Coronary artery (tissue), 2 donors: ENCODE measurements around the gene PDE9A.

ENCODE experiments used
- DNase-seq: peaks from one replicate; pipeline ENCODE4 v3.0.0-alpha.2; 2017; ENCODE audit warnings: low spot score
- H3K27ac ChIP-seq, 2 donors: fragments of 200-600 bp; sonication (generic); one replicate each; pipeline ENCODE4 v1.5.1; 2016 to 2019
- H3K4me3 ChIP-seq: fragments of 200-600 bp; sonication (generic); 2 replicates; pipeline ENCODE4 v1.5.1; 2016; ENCODE audit warnings: mild to moderate bottlenecking, moderate library complexity
- TF ChIP-seq, protein P1 (sequence below): fragments of 200-600 bp; sonication (generic); IDR thresholded peaks from one replicate; pipeline ENCODE4 v1.5.1; 2019; ENCODE audit warnings: antibody characterized with exemption

Gene PDE9A

DNA sequence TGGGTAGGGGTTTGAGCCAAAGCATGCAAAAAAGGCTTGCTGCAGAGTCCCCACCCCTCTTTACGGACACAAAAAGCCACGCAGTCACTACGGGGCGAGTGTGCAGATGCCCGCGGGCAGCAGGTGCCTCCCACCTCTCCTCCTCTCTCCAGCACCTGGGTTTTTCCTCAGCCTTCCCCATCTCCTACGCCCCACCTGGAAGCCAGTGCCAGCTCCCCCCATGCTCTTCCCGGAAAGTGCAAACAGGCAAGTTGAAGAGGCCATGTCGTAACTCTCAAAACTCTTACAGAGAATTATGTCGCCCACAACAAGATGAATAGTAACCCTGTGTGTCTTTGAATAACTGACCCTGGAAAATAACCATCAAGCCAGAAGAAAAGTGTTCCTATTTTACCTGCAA, 82.5 kb downstream of the PDE9A start:
- no peak overlapping the region for H3K4me3 ChIP-seq
- H3K27ac ChIP-seq, result no peak overlapping the region
- TF ChIP-seq, protein P1, sequence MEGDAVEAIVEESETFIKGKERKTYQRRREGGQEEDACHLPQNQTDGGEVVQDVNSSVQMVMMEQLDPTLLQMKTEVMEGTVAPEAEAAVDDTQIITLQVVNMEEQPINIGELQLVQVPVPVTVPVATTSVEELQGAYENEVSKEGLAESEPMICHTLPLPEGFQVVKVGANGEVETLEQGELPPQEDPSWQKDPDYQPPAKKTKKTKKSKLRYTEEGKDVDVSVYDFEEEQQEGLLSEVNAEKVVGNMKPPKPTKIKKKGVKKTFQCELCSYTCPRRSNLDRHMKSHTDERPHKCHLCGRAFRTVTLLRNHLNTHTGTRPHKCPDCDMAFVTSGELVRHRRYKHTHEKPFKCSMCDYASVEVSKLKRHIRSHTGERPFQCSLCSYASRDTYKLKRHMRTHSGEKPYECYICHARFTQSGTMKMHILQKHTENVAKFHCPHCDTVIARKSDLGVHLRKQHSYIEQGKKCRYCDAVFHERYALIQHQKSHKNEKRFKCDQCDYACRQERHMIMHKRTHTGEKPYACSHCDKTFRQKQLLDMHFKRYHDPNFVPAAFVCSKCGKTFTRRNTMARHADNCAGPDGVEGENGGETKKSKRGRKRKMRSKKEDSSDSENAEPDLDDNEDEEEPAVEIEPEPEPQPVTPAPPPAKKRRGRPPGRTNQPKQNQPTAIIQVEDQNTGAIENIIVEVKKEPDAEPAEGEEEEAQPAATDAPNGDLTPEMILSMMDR, result no peak
- peak; percentile 31 for DNase-seq

DNA sequence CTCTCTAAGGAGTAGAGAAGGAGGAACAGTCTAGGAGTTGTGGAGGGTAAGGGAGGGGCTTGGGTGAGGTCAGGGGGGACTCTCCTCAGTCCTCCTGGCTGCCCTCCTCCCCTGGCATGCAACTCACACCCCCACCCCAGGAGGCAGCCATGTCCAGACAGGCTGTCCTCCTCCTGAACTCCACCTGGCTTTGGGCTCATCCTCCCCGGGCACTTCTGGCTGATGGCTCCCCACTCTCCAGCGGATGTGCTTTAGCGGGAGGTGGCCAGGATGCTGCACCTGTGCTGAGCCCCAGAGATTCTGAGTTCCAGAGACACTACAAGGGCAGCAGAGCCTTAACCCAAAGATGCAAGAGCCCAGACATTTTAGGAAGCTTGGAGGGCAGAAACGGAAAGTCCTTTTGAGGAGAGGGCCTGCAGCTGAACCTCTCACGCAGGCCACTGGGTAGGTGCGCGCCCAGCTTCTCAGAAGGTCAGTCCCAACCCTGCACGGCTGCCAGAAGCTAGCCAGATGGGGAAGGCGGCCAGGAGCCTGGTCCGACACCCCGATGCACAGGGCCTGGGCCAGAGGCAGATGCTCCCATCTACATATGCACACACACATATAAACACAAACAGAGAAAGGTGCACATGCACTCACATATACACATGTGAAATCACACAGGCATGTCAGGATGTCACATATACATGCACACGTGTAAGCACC, 83.4 kb downstream of the PDE9A start:
- TF ChIP-seq, protein P1, result no peak
- Histone ChIP-seq H3K27ac (no peak overlapping the region), H3K4me3 (no peak overlapping the region)
- peak; percentile 56 for DNase-seq

DNA sequence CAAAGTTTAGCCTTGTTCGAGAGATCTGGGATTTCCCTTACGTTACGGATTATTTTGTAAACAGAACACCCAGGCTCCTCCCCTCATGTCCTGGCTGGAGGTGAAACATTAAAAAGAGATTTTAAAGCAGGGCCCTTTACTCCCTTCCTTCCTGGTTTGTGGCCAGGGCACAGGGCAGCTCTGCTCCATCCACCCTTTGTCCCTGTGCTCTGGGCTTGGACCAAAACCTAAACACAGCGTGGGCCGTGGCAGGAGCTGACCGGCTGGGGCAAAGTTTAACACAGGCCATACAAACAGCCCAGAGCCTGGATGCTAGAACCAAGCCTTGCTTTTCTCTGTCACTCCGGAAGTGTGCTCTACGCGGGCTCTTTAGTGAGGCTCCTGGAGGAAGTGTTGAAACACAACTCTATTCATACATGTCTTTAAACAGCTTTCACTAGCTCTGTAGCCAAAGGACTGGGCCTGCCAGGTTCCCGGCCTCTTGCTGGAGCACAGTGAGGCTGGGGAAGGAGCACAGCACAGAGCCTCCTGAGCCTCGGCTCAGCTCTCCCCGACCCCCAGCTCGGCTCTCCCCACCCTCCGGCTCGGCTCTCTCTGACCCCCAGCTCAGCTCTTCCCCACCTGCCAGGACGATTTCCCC, 84.7 kb downstream of the PDE9A start:
- Histone ChIP-seq H3K4me3 (no peak overlapping the region), H3K27ac (peak overlapping the region; percentile 20 to 78)
- DNase-seq, result peak; percentile 73
- TF ChIP-seq, protein P1, result no peak

DNA sequence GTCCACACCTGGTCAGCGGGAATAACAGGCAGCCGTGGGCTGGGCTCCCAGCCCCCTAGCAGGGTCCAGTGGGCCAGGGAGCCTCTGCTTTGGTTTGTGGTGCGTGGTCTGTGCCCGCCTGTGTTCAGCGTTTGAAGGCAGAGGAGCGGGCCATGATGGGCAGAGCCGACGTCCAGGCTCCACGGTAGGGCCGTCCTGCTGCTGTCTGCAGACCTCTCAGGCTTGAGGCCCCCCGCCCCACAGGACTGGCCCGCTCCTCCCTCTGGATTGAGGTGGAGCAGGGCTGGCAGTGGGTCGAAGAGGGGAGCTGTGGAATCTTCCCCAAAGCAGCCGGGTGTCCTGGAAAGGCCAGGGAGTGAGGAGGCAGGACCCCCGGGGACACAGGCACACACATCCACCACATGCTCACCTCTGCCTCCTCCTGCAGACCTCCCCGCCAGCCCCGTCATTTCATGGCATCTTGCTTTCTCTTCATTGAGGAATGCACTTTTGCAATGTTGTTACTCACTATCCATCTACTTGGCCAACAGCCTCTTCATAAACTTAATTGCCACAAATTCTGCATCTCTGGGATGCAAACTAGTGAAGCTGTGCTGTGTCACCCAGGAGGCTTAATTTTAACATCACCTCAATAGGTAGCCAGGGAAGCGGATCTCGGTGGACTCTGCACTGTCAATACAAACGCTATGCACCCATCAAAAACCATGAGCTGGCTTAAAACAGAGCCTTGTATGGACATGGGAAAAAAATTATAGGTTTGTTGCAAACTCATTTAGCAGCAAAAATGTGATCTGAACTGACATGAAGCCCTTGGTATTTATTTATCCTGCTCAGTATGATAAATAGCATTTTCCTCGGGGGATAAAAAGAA, 85.9 kb downstream of the PDE9A start:
- peak; percentile 71 for DNase-seq
- TF ChIP-seq, protein P1, result no peak
- Histone ChIP-seq H3K4me3 (no peak overlapping the region), H3K27ac (peak overlapping the region in 1 of 2 donors; percentile 78)

DNA sequence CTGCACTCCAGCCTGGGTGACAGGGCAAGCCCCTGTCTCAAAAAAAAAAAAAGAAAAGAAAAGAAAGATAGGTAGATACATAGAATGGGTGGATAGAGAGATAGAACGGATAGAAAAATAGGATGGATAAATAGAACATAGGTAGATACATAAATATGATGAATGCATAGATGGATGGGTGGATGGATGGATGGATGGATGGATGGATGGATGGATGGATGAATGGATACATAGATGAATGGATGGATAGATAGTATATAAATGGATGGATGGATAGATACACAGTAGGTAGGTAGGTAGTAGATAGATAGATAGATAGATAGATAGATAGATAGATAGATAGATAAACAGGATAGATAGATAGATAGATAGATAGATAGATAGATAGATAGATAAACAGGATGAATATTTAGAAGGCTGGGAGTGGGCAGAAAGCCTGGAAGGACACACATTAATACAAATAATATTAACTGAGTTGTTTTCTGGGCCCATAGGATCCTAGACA, 87.0 kb downstream of the PDE9A start:
- DNase-seq, result no peak
- TF ChIP-seq, protein P1, result no peak
- H3K4me3 ChIP-seq, result no peak overlapping the region
- H3K27ac ChIP-seq, result no peak overlapping the region

DNA sequence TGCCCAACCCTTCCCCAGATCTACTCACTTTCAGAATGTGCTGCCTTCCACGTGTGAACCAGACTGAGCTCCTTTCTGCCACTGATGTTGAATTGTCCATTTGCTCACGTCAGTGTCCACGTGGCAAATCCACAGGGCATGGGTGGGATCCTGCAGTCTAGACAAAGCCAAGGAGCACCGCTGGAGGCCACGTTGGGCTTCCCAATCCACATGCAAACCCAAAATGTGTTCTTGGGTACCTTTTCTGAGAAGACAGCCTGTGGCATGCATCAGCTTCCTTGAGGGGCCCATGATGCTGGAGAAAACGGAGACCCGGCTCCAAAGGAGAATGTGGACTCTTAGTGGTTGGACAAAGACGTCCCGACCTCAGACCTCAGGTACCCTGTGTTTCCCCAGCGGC, 87.6 kb downstream of the PDE9A start:
- Histone ChIP-seq H3K4me3 (no peak overlapping the region), H3K27ac (no peak overlapping the region)

More for the DNA sequence above, 87.6 kb downstream of the PDE9A start:
- TF ChIP-seq, protein P1, result no peak
- DNase-seq, result no peak
